GM19438 (cell line): ENCODE measurements around the gene CDX1.
A peak's percentile ranks its signal among the peaks of the same experiment; 100 is the strongest.

Source experiments
- ATAC-seq: cut with Tn5 transposase; IDR thresholded peaks from one replicate; pipeline ENCODE4 v1.9.1; 2021; ENCODE audit warnings: low read depth; ENCODE audit not compliant: unreplicated experiment

The CDX1 gene

DNA sequence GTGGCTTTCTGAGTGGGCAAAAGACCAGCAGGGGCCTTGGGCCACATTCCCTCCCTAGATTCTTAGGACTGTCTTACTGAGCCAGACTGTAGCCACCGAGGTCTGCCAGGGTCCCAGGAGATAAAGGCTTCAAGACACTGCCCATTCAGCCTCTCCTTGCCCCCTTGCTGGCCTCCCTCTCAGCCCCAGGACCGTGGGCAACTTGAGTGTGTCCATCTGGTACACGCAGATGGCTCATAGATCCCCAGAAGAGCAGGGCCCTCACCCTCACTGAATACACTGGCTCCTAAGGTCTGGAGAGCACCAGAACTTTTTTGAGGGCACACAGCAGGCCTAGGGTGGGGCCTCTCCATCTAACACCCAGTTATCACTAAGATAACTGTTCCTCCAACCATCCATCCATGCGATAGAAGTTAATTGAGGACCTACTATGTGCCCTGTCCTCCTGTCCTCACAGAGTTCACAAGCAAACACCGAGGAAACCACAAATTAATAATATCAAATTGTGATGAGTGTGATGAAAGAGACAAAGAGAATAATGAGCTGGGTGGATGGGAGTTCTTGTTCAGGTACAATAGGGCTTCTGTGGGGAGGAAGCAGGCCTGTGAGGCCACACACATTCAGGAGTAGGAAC is 6.0 kb upstream of the CDX1 start:
- no peak for ATAC-seq

DNA sequence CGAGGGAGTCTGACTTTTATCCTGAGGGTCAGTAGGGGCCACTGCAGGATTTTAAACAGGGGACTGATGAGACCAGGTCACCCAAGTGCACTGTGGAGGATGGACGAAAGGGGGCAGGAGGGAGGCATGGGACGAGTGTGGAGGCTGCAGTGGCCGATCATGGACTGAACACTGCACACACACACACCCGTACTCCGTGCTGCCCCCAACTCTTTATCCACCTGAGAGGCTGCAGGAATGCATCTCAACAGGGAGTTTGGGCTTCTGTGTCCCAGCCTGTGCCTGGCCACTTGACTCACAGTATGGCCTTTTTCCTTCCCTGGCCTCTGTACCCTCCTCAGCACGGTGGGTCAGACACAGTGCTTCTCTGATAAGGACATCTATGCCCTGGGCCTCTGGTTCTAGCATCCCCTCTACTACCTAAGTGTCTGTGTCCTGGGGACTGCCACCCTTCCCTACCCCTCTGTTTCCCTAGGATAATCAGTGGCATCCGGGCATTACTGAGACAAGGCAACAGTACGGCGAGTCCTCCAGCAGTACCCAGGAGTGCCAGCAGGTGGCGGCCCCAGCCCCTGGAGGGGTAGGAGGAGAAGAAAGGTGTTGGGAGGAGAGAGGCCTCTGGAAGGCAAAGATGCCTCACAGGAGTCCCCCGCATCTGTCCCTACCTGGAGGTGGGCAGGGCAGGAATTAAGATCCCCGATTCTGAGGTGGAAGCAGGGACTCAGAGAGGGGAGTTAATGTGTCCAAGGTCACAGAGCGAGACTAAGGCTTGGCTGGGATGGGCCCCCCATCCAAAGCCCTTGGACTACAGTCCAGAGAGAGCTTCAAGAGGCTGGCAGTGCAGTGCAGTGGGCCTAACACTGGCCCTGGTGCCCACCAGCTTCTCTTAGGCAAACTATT is 5.1 kb upstream of the CDX1 start:
- peak; percentile 72 for ATAC-seq

DNA sequence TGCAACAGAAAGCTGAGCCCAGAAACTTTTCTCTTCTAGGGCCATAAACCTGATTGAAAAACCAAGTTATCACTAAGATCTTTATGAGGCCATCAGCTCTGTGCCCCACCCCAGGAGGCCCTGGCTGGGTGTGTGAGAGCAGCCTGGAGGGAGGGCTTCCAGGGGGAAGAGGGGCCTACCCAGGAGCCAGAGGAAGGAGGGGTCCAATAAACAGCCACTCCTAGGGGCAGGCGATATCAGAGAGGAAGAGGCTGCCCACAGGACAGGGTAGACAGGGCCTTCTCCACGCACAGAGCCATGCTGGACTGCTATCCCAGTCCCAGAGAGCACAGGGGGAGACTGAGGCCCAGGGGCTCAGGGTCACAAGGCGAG is 4.5 kb upstream of the CDX1 start:
- ATAC-seq, result no peak

DNA sequence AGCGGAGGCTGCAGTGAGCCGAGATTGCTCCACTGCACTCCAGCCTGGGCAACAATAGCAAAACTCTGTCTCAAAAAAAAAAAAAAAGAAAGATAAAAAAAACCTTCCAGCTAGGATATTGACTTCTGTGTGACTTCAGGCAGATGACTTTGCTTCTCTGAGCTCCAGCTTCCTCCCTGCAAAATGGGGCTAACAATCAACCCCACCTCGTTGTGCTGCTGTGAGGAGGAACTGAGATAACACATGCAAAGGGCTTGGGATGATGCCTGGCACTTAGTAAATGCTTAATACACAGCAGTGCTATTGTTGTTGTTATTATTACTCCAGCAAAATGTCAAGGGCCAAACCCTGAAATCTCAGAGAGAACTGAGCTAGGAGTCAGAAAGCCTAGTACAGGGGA is 3.5 kb upstream of the CDX1 start:
- ATAC-seq, result no peak

DNA sequence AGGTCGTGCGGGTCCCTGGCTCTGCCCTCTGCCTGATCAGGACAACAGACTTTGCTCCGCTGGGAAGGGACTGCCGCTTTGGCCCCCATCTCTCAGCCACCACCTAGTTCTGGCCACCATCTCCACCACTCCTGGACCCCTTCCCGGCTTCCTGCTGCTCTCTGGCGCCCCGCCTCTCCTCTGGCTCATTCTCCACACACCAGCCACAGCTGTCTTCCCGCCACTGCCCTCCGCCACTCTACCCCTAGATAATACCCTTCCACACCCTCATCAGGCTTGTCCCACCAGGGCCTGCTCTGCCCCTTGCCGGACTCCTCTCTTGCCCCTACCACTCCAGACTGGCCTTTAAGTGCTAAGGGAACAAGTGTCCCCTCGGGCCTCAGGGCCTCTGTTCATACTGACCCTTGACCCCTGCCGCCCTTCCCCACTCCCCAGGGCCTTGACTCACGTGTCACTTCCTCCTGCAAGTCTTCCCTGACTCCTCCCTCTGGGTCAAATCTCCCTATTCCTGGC is 3.0 kb upstream of the CDX1 start:
- ATAC-seq, result no peak

DNA sequence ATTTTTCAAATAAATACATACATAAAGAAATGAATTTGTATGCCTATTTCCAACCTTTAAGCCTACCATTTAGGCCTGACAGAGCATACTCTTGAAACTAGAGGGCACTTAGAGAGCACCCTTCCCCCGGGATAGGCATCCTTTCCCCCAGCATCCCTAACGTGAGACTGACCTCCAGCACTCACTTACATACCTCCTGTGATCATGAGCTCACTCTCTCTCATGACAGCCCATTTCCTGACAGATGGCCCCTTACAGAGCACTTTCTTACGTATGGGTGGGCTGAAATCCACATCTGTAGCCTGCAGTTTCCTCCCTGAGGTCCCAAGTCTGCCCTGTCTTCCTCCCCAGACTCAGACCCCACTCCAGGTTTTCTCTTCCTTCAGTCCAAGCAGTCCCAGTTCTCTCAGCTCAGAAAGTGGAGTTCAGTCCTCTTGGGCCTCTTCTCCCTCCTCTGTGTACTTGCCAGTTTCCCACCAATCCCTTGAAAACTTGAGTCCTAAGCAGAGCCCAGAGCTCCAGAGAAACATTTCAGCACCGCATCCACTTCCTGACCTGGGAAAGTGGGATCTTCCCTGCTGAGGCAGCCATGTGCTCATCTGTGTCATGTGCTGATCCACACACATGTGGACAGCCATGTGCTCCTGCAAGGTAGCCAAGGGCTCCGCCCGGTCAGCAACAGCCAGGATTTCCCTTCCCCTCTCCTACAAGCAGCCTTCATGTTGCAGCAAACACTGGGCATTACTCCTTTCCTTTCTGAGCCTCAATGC is 2.2 kb upstream of the CDX1 start:
- no peak for ATAC-seq

DNA sequence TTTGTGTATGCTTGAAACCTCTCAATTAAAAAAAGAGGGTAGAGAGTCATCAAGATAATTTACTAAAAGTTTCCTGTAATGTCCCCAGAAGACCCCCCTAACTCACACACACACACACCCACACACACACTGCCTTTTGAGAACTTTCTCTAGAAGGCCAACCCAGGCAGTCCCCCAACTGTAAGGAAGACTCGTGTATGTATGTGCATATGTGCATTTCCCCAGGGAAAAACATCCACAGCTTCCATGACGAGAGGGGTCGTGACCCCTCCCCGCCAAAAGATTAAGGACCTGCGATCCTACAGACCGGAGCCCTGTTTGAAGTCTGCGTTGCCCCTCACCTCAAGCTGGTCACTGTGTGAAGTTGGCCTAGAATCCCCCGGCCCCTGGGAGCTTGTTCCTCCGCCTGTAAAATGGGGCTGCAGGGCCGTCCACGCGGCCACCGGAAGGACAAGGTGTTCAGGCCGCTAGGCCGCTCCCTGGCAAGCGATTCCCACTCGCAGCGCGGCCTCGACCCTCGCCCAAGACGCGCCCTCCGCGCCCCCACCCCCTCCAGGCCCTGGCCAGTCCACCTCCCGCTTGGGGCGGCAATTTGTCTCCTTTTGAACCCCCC is 435 bp upstream of the CDX1 start:
- no peak for ATAC-seq

DNA sequence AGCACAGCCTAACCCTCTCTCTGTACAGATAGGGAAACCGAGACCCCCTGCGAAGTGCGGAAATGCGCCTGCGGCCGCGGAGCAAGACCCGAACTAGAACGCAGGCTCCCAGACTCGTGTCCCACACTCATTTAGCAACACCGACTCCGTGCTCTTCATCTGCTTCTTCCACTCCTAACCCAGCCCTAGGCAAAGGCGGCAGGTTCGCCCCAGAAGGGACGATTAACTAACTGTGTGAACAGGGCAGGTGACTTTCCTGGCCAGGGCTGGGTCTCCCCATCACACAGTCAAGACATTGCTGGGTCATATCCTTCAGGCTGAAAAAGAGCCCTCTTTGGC is 903 bp downstream of the CDX1 start:
- no peak for ATAC-seq

DNA sequence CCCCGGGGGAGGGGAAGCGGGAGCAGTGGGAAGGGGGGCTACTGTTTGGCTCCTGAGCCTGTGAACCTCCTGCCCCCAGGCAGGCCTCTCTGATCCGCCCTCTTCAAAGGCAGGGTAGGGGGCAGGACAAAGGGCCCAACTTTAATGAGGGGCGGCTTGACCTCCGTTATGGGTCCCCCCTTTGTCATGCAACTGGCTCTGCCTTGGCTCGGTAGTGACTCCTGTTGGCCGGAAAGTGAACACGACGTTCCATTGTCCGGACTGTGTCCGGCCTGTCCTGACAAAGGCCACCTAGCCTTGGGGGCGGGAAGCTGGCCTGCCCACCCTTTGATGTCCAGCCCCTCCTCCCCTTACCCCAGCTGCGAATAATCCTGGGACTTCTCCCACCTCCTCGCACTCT is 1.3 kb downstream of the CDX1 start:
- no peak for ATAC-seq

DNA sequence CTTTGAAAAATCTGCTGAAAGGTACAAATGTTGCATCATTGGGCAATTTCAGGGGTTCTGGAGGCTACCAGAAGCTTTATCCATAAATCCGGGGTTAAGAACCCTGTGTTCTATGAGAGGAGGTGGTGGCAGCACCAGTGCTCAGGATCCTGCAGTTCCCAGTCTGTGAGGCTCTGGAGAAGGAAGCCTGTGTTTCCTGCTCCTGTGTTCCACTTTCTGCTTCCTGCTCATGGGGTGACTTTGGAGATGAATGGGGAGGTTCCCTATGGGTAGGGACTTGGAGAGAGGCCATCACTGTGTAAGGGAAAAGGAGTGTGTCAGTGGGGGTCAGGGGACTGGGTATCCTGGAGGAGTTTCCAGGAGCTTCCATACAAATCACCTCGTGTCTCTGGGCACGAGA is 2.3 kb downstream of the CDX1 start:
- no peak for ATAC-seq

DNA sequence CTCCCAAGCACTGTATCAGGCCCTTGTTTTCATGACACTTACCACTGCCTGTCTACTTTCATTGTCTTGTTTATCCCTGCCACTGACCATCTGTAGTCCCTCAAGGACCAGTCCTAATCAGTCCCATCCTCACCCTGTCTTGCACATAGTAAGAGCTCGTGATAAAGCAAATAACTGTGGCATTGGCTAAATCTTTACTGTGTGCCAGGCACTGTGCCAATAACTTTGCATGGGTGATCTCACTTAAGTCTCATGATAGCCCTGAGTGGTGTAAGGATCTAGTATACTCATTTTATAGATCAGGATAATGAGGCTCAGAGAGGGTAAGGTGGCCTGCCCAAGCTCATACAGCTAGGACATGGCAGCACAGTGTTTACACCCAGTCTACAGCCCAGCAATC is 5.6 kb downstream of the CDX1 start:
- ATAC-seq, result no peak

DNA sequence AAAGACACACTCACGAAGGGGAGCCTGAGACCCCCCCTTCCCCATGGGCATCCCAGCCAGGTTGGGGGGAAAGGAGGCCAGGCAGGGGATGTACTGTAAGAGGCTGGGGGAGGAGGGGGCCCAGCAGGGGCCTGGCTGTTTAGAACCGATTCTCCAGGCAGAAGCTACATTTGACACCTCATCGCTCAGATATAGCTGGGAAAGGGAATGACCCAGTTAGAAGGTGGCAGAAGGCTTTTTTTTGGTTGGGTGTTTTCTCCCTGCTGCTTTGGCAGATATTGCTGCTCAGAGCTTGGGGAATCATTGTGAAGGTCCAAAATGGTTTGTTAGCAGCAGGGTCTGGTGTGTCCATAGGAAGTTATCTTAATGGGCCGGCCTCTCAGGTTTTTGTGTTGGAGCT is 6.0 kb downstream of the CDX1 start:
- no peak for ATAC-seq

DNA sequence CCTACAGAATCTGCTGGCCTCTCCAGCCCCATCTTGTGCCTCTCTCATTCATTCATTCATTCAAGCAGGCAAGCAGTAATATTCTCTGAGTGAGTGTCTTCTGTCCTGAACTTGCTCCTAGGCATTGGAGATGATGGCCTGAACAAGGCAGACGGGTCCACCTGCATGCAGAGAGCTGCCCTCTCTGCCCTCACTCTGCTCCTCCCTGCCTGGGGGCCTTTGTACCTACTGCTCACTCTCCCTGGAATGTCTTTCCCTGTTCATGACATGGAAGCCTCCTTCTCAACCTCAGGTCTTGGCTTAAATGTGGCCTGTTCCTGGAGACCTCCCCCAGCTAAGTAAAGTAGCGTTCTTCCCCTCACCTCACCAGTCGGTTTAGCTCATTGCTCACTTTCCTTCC is 6.6 kb downstream of the CDX1 start:
- no peak for ATAC-seq

DNA sequence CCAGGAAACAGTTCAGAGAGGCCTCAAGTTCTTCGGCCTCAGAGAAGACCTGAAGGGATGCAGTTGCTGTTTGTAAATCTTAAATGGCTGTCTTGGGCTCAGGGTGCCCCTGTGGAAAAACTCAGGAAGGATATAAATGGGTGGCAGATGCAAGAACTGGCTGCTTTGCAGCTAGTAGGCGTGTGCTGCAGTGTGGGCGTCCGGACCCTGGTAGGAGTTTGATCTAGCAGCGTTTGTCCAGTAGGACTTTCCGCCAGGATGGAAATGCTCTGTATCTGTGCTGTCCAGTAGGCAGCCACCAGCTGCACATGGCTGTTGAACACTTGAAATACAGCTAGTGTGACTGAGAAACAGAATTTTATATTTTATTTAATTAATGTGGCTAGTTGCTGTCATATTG is 7.7 kb downstream of the CDX1 start:
- no peak for ATAC-seq

DNA sequence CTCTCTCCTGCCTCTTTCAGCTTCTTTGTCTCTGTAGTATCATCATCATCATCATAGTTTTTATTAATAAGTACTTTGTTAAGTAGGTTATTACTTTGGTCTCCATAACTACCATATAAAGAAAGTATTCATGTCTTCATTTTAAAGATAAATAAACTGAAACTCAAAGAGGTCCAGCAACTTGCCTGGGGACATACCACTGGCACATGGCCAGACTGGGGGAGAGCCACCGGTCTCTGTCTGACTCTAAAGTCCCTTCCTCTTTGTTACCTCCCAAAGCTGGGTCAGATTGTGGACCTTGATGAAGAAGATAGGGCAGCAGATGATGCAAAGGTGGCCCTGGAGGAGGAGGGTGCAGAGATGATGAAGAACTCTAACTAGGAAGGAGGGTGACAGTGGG is 8.5 kb downstream of the CDX1 start:
- no peak for ATAC-seq

DNA sequence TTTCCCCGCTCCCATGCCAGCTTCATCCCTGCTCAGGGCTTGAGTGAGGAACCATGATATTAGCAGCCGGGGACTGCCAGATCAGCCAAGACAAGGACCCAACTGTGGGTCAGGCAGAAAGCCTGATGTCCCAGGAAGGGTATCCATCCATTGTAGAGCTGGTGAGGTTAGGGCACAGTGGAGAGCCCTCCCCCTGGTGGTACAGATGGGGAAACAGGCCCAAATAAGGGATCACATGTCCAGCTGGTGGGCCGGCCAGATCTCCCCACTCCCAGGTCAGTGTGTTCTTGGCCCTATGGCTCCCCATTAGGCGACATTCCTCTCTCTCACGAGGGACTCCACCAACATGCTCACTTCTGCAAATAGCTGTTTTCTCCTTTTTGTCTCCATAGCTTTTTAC is 9.0 kb downstream of the CDX1 start:
- ATAC-seq, result no peak

DNA sequence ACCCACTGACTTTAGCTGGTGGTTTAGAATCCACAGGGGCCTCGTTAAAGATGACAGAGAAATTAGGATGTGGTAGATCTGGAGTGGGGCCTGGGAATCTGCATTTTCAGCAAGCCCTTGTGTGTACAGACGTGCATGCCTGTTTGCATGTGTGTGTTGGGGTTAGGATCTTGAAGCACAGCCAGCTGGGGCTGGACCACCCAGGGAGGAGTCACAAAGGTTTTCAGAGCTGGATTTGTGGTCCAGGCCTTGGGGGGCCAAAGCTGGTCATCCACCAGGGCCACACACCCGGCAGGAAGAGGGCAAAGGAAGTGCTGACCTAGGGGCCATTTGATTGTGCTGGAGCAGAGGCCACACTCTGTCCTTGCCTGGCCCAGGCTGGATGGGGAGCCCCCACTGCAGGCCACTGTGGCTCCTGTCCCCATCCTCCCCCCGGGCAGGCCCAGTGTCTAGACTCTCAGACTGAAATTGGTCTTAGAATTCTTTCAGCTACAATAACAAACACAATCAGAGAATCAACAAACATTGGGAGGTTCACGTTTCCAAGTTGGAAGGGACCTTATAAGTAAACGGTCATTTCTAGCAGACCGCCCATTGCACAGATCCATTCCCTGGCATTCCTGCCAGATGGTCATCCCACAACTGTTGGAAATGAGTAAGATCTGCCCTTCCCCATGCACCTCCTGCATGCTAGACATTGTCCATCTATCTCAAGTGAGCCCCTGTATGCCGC is 10.3 kb downstream of the CDX1 start:
- no peak for ATAC-seq

DNA sequence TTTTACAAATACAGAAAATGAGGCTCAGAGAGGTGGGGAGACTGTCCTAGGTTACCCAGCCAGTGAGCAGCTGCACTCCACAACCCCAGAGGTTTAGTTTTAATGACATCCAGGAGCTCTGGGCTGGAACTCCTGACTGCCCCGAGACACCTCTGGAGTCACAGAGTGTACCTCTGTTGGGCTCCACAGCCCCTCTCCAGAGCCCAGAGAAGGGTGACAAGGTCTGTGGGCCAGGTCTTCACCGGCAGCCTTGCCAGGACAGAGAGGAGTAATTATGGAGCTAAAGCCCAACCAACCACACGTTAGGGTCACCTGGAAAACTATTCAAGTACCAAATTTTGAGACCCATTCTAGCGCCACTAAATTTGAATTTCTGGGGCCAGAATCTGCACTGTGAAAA is 11.1 kb downstream of the CDX1 start:
- ATAC-seq, result no peak

DNA sequence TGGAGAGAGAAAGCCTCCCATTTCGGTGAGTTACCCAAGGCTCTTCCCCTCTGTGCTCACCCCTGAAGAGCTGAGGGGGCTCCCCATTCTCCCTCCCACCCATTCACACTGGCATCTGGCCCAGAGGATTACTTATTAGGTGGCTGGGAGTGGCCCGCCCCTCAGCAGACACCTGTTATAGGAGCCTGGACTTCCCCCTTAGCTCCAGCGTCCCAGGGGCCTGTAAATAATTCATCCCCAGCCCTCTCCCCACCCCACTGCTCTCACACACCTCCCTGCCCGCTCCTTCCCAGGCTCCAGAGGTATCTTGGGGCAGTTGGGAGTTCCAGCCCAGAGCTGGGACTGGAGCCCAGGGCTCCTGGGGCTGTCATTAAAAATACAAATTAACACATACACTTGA is 11.7 kb downstream of the CDX1 start:
- ATAC-seq, result peak; percentile 58

DNA sequence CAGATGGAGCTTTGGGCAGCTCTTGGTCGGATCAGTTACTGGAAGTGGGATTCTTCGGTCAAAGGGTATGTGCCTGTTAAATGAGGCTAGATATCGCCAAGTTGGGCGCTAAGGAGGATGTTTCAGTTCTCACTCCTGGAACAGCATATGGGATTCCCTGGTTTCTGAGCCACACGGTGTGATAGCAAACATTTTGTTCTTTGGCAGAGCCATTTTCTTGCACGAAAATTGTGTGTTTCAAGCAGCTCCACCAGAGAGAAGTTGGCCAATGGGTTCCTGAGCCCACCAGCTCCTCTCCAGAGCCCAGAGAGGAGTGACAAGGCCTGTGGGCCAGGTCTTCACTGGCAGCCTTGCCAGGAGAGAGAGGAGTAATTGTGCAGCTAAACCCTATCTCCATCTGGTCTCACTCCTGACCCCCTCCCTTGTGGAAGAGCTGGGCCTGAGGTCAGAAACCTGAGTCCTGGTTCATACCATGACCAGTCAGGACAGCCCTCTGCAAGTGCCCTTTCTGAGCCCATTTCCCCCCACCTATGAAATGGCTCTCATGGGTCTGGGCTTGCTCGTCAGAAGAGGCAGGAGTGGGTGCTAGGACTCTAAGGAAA is 12.5 kb downstream of the CDX1 start:
- no peak for ATAC-seq
